WTC11 (cell line): ENCODE results near the gene SLCO4A1.

Experiments
- ATF6 ChIP-seq: sonication (generic); formaldehyde crosslinking; IDR thresholded peaks from 2 replicates; pipeline ENCODE4 v1.8.1; 2023; ENCODE audit warnings: mild to moderate bottlenecking, missing genetic modification reagents
- FOXJ3 ChIP-seq: sonication (generic); formaldehyde crosslinking; IDR thresholded peaks from 2 replicates; pipeline ENCODE4 v1.9.0; 2021; ENCODE audit warnings: missing genetic modification reagents, mild to moderate bottlenecking, borderline replicate concordance
- NFATC4 ChIP-seq: fragments of 250-450 bp; sonication (Bioruptor Pico); IDR thresholded peaks from 2 replicates; pipeline ENCODE4 v1.9.0; 2021; ENCODE audit warnings: mild to moderate bottlenecking
- NR1H2 ChIP-seq: sonication (generic); formaldehyde crosslinking; IDR thresholded peaks from 2 replicates; pipeline ENCODE4 v1.9.0; 2021; ENCODE audit warnings: mild to moderate bottlenecking, moderate library complexity, missing genetic modification reagents
- NR2C2 ChIP-seq: sonication (generic); formaldehyde crosslinking; IDR thresholded peaks from 2 replicates; pipeline ENCODE4 v1.8.0; 2022; ENCODE audit warnings: mild to moderate bottlenecking, missing genetic modification reagents
- NR3C1 ChIP-seq: sonication (generic); formaldehyde crosslinking; conservative IDR thresholded peaks from 2 replicates; pipeline ENCODE4 v1.8.1; 2023; ENCODE audit warnings: low read depth, mild to moderate bottlenecking, missing genetic modification reagents
- TEAD4 ChIP-seq: sonication (generic); formaldehyde crosslinking; IDR thresholded peaks from 2 replicates; pipeline ENCODE4 v1.8.0; 2022; ENCODE audit warnings: mild to moderate bottlenecking, missing genetic modification reagents
- USF1 ChIP-seq: sonication (generic); formaldehyde crosslinking; IDR thresholded peaks from 2 replicates; pipeline ENCODE4 v1.8.0; 2022; ENCODE audit warnings: mild to moderate bottlenecking, missing genetic modification reagents
- ZNF263 ChIP-seq: sonication (generic); formaldehyde crosslinking; IDR thresholded peaks from 2 replicates; pipeline ENCODE4 v1.8.1; 2022; ENCODE audit warnings: low read depth, mild to moderate bottlenecking, moderate library complexity, missing genetic modification reagents
- TF ChIP-seq, protein P1 (sequence below): fragments of 200-600 bp; IDR thresholded peaks from 2 replicates; pipeline ENCODE4 v1.8.0; 2022; ENCODE audit warnings: antibody characterized with exemption
- TF ChIP-seq, protein P2 (sequence below): sonication (generic); formaldehyde crosslinking; IDR thresholded peaks from 2 replicates; pipeline ENCODE4 v1.8.1; 2022; ENCODE audit warnings: mild to moderate bottlenecking, missing genetic modification reagents, moderate library complexity, borderline replicate concordance

DNA sequence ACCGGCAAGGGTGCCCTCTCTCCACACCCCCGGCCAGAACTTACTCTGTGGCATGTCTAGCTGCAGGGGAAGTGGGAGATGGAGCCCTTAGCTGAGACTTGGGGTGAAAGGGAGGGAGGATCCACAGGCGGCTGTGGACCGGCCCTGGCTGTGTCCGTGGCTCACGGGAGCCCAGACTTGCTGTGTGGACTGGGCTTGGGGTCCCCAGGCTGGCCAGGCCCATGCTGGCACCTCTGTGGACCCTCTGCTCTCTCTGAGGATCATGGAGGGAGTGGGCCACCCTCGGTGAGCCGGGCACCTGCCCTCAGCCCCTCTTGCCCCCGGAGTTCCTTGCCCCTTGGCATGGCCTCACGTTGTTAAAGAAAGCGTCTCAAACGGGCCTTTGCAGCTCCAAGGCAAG, 57.4 kb downstream of the SLCO4A1 start:
- TF ChIP-seq, protein P1, sequence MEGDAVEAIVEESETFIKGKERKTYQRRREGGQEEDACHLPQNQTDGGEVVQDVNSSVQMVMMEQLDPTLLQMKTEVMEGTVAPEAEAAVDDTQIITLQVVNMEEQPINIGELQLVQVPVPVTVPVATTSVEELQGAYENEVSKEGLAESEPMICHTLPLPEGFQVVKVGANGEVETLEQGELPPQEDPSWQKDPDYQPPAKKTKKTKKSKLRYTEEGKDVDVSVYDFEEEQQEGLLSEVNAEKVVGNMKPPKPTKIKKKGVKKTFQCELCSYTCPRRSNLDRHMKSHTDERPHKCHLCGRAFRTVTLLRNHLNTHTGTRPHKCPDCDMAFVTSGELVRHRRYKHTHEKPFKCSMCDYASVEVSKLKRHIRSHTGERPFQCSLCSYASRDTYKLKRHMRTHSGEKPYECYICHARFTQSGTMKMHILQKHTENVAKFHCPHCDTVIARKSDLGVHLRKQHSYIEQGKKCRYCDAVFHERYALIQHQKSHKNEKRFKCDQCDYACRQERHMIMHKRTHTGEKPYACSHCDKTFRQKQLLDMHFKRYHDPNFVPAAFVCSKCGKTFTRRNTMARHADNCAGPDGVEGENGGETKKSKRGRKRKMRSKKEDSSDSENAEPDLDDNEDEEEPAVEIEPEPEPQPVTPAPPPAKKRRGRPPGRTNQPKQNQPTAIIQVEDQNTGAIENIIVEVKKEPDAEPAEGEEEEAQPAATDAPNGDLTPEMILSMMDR: no peak
- TF ChIP-seq FOXJ3 (no peak), ATF6 (CRISPR knock-in tag) (no peak), NR3C1 (no peak), NFATC4 (no peak), USF1 (CRISPR knock-in tag) (no peak), NR1H2 (CRISPR knock-in tag) (no peak), TEAD4 (CRISPR knock-in tag) (no peak), NR2C2 (CRISPR knock-in tag) (no peak), ZNF263 (no peak)
- TF ChIP-seq, protein P2, sequence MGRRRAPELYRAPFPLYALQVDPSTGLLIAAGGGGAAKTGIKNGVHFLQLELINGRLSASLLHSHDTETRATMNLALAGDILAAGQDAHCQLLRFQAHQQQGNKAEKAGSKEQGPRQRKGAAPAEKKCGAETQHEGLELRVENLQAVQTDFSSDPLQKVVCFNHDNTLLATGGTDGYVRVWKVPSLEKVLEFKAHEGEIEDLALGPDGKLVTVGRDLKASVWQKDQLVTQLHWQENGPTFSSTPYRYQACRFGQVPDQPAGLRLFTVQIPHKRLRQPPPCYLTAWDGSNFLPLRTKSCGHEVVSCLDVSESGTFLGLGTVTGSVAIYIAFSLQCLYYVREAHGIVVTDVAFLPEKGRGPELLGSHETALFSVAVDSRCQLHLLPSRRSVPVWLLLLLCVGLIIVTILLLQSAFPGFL (CRISPR knock-in tag): no peak
